T-cell (primary cell): ENCODE results near the gene MPZL3. TPM values are rescaled to one million over a fixed set of nuclear protein-coding genes. Genes with fewer than 3 reads are reported as not detected.

Source experiments
- ATAC-seq, 4 experiments: fragments of 200-7000 bp in 3 of 4; fragments of 150-1000 bp in 1 of 4; cut with Tn5 transposase; replicated peaks in 1 of 4; 1 replicate in 3 of 4; 2 replicates in 1 of 4; pipeline ENCODE4 v1.10.0; 2021; ENCODE audit warnings: moderate library complexity in 3 of 4, mild to moderate bottlenecking in 2 of 4, moderate number of reproducible peaks in 1 of 4
- CTCF ChIA-PET, 2 donors: fragments of 300-600 bp; sonication (Branson Sonifier 250); formaldehyde crosslinking; loops; one replicate each; lab custom pipeline; 2022; ENCODE audit warnings: antibody characterized with exemption in 2 of 2; lab: Charles Lee
- POLR2A ChIA-PET, 2 donors: fragments of 300-600 bp; sonication (Branson Sonifier 250); formaldehyde crosslinking; loops; one replicate each; lab custom pipeline; 2022; ENCODE audit warnings: antibody characterized with exemption in 2 of 2; lab: Charles Lee
- DNase-seq, 35 experiments: peaks; one replicate each; pipeline versions ENCODE4 v3.0.0 to v3.0.0-alpha.2; 2013 to 2023
- H3K27ac ChIP-seq: one replicate; pipeline ENCODE4 v1.5.1; 2013; ENCODE audit warnings: low read length
- H3K27me3 ChIP-seq, 2 experiments: replicated peaks in 1 of 2; 1 replicate in 1 of 2; 2 replicates in 1 of 2; pipeline versions ENCODE4 v1.6.1 to v1.7.0; 2013; ENCODE audit warnings: low read length in 1 of 2, mixed read lengths in 1 of 2; ENCODE audit not compliant: control insufficient read depth in 2 of 2, insufficient read depth in 2 of 2; ENCODE audit errors: extremely low read depth in 1 of 2
- H3K36me3 ChIP-seq, 2 donors: 1 replicate in 1 of 2; 2 replicates in 1 of 2; pipeline versions ENCODE4 v1.6.1 to v1.7.0; 2013; ENCODE audit warnings: low read length in 1 of 2; ENCODE audit not compliant: control insufficient read depth in 2 of 2, insufficient read depth in 1 of 2; ENCODE audit errors: extremely low read depth in 1 of 2
- H3K4me1 ChIP-seq, 2 experiments: 1 replicate in 1 of 2; 2 replicates in 1 of 2; pipeline versions ENCODE4 v1.6.1 to v1.7.0; 2013; ENCODE audit warnings: low read length in 2 of 2, mixed read lengths in 1 of 2; ENCODE audit not compliant: insufficient read depth in 2 of 2, control insufficient read depth in 1 of 2; ENCODE audit errors: extremely low read depth in 1 of 2
- H3K4me3 ChIP-seq, 2 donors: 1 replicate in 1 of 2; 2 replicates in 1 of 2; pipeline versions ENCODE4 v1.5.1 to v1.7.0; 2013; ENCODE audit warnings: mild to moderate bottlenecking in 2 of 2, low read length in 1 of 2, moderate library complexity in 1 of 2; ENCODE audit not compliant: control insufficient read depth in 1 of 2; ENCODE audit errors: extremely low read depth in 1 of 2
- H3K9me3 ChIP-seq: 2 replicates; pipeline ENCODE4 v1.7.0; 2013
- H3K27ac Mint-ChIP-seq, 2 donors: one replicate each; pipeline ENCODE4 v1.8.0; 2020 to 2021; ENCODE audit warnings: mild to moderate bottlenecking in 2 of 2, mixed read lengths in 2 of 2
- H3K27me3 Mint-ChIP-seq, 2 donors: one replicate each; pipeline ENCODE4 v1.8.0; 2021 to 2022; ENCODE audit warnings: mixed read lengths in 2 of 2
- H3K36me3 Mint-ChIP-seq: one replicate; pipeline ENCODE4 v1.8.0; 2021; ENCODE audit warnings: mixed read lengths
- H3K4me1 Mint-ChIP-seq, 3 donors: one replicate each; pipeline ENCODE4 v1.8.0; 2020 to 2022; ENCODE audit warnings: mixed read lengths in 3 of 3, mild to moderate bottlenecking in 1 of 3
- H3K4me3 Mint-ChIP-seq, 3 donors: one replicate each; pipeline ENCODE4 v1.8.0; 2020 to 2022; ENCODE audit warnings: mild to moderate bottlenecking in 3 of 3, mixed read lengths in 3 of 3, moderate library complexity in 3 of 3
- H3K9me3 Mint-ChIP-seq, 3 donors: one replicate each; pipeline ENCODE4 v1.8.0; 2020 to 2022; ENCODE audit warnings: mixed read lengths in 3 of 3
- WGBS: methylation state at CpG from one replicate; pipeline ENCODE4 v1.1.5; 2013; ENCODE audit warnings: missing lambda C conversion rate; ENCODE audit not compliant: insufficient coverage; 5-methylcytosine and 5-hydroxymethylcytosine counted together
- total RNA-seq, 35 experiments: library from RNA in 6 of 35; stranded (reverse) in 6 of 35; fragments of 120-200 nt in 1 of 35; gene quantifications; one replicate each; pipeline versions ENCODE4 v1.2.1 to v1.2.4 and lab custom pipeline; 2013 to 2026

MPZL3 gene
- total RNA-seq, 5 donors from 2014 or later (not counting 1 experiment from before 2014, with no cell fraction given) = 9.8 to 25.2 (median 16.5) TPM

DNA sequence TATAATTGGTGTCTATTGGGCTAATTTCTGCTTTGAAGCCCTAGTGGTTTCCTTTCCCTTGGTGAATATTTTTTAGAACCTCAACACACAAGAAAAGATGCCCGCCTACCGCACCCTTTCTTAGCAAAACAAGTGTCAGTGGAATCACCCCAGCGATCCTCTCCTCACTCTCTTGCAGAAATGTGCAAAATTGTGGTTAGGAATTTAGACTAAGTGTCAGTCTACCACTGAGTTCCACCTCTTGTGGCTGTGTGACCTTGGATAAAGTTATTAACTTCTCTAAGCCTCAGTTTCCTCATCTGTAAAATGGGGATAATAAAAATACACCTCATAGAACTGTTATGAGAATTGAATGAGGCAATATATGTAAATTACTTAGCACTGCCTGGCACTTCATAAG lies 22.1 kb downstream of the MPZL3 start:
- Mint-ChIP-seq H3K4me1 (peaks cover 0 to 30% (median 7%) of the 10 kb centered on the region in 3 donors), H3K36me3 (peaks cover 46% of the 10 kb centered on the region), H3K27me3 (no peaks in the 10 kb centered on the region), H3K4me3 (no peak overlapping the region), H3K27ac (no peak overlapping the region), H3K9me3 (no peaks in the 10 kb centered on the region)
- peak in 32 of 35 experiments; percentile 24 to 75 (median 56) for DNase-seq
- ATAC-seq = peak; percentile 30 to 59 (median 48)
- peaks cover 0 to 38% of the 10 kb centered on the region in 2 donors for H3K36me3 ChIP-seq
- no peaks in the 10 kb centered on the region for H3K9me3 ChIP-seq
- H3K4me3 ChIP-seq = no peak overlapping the region
- POLR2A ChIA-PET = interaction anchor here in 1 of 2 donors (0.7 to 2.3 kb wide), 3 partner anchors 10 to 178 kb away, joined by 6 to 7 read pairs (median 6); partner anchors contain the start of gene MPZL3
- H3K4me1 ChIP-seq = peaks cover 50 to 52% of the 10 kb centered on the region in 2 experiments
- peak overlapping the region; percentile 84 for H3K27ac ChIP-seq
- no CpG with 5 or more reads among the region's 3 CpGs for WGBS
- CTCF ChIA-PET = interaction anchor here in 1 of 2 donors (1.7 kb wide), 1 partner anchor 32 kb away, joined by 4 read pairs; no protein-coding TSS in a partner anchor
- no peaks in the 10 kb centered on the region for H3K27me3 ChIP-seq

DNA sequence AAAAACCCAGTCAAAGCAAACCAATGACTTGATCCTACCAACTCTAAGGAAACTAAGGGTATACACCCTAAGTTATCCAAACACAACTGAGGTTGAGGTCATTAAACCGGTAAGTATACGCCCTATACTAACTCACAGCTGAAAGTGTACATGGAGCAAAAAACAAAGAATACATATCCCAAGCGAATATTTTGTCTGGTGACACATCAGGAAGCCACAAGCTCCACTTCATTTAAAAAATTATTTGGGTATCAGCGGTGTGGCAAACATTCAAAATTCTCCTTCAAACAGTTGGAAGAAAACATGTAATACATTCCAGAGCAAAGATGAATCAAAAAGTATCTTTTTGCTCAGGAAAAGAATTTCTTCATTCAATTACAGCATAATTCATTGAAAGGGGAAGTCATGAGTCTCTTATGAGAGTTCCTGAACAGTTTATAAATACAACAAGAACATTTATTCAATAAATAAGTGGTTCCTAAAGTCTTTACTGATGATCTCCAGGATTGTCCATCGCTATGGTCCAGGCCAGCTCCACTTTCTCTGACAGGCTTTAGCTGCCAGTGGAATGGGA lies 22.8 kb downstream of the MPZL3 start:
- no peaks in the 10 kb centered on the region for H3K27me3 ChIP-seq
- 64% methylated on average over 3 of the region's 5 CpGs for WGBS
- H3K4me3 ChIP-seq = no peak overlapping the region
- Mint-ChIP-seq H3K27ac (no peak overlapping the region), H3K4me1 (peaks cover 0 to 34% (median 15%) of the 10 kb centered on the region in 3 donors), H3K4me3 (peak overlapping the region in 2 of 3 donors; percentile 2 to 26), H3K27me3 (no peaks in the 10 kb centered on the region), H3K36me3 (peaks cover 41% of the 10 kb centered on the region), H3K9me3 (no peaks in the 10 kb centered on the region)
- ATAC-seq (no peak), DNase-seq (no peak)
- peaks cover 53 to 57% of the 10 kb centered on the region in 2 experiments for H3K4me1 ChIP-seq
- H3K9me3 ChIP-seq = no peaks in the 10 kb centered on the region
- CTCF ChIA-PET = interaction anchor here (0.5 to 1.7 kb wide), 3 partner anchors 31 to 124 kb away, joined by 3 to 4 read pairs (median 4); partner anchors contain the start of gene SCN2B (in 1 of the 2)
- H3K36me3 ChIP-seq = peaks cover 0 to 32% of the 10 kb centered on the region in 2 donors
- H3K27ac ChIP-seq = peak overlapping the region; percentile 84
- POLR2A ChIA-PET = interaction anchor here (0.6 to 2.3 kb wide), 4 partner anchors 10 to 255 kb away, joined by 6 to 7 read pairs (median 6); partner anchors contain the start of gene MPZL3 (in 1 of the 2)

DNA sequence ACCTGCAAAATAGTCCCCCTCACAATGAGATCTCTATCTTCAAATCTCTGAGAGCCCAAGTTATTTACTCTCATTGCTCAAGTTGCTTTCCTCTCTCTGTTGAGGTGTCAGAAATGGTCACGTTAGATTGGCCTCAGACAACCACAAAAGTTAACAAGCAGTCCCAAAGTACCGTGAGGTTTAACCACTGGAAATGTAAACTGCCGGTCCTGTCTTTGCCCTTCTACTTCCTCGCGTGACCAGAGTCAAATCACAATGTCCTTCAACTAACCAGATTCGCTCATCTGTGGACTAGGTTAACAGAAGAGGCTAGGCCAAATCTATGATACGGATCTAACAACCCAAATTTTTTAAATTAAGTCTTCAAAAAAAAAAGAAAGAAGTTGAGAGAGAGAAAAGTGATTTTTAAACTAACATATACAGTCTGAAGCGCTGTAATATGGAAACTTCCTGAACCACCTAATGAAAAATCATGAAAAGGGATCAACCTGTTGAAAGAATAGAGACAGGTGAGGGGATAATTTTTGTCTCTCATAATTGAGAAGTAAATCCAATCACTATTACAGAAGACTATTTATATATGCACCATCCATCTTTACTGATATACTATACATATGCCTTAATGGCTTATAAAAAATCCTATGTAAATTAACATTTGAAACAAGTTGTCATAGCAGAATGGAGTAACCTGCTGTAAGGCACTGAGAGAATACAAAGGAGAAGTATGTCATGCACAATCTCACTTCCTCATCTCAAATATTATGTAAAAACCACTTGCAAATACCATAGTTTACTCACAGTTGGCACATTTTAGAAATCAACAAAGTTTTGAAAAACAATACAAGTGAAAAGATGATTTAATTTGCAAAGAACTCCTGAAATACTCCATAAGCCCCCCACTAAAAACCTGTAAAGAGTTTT lies 24.0 kb downstream of the MPZL3 start:
- WGBS = 0% methylated on average over 1 of the region's 8 CpGs
- H3K9me3 Mint-ChIP-seq = no peaks in the 10 kb centered on the region
- ChIA-PET POLR2A (interaction anchor here (0.7 to 1.0 kb wide), 3 partner anchors 16 to 118 kb away, joined by 4 to 5 read pairs (median 5); no protein-coding TSS in a partner anchor), CTCF (no interaction called here)
- no peaks in the 10 kb centered on the region for H3K27me3 Mint-ChIP-seq
- H3K36me3 Mint-ChIP-seq = peaks cover 30% of the 10 kb centered on the region
- peak in 5 of 35 experiments; percentile 13 to 68 (median 31) for DNase-seq
- no peak overlapping the region for H3K4me3 ChIP-seq
- H3K9me3 ChIP-seq = no peaks in the 10 kb centered on the region
- no peaks in the 10 kb centered on the region for H3K27me3 ChIP-seq
- H3K27ac Mint-ChIP-seq = no peak overlapping the region
- peaks cover 0 to 21% of the 10 kb centered on the region in 2 donors for H3K36me3 ChIP-seq
- peak overlapping the region; percentile 84 for H3K27ac ChIP-seq
- H3K4me3 Mint-ChIP-seq = peak overlapping the region in 2 of 3 donors; percentile 10 to 49
- peaks cover 6 to 30% (median 27%) of the 10 kb centered on the region in 3 donors for H3K4me1 Mint-ChIP-seq
- ATAC-seq = no peak
- peaks cover 57 to 62% of the 10 kb centered on the region in 2 experiments for H3K4me1 ChIP-seq

DNA sequence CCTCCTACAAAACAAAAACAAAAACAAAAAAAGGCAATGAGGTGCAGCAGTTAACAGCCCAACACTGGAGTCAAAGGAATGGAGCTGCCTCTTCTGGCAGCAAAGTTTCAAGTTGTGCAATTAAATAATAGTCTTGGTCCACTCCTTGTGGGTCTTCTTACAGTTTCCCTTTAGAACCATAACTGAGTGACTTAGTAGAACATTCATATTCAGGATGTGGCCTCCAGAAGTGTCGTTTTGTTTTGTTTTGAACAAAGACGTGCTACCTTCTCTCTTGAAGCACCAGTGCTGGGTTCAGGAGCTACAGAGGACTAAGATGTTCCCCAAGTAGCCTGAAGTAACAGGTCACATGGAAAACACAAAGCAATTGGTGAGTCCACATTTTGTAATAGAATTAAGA lies 25.4 kb downstream of the MPZL3 start:
- H3K27ac ChIP-seq = peak overlapping the region; percentile 84
- H3K27me3 Mint-ChIP-seq = no peaks in the 10 kb centered on the region
- H3K9me3 Mint-ChIP-seq = no peaks in the 10 kb centered on the region
- peaks cover 70 to 71% of the 10 kb centered on the region in 2 experiments for H3K4me1 ChIP-seq
- H3K9me3 ChIP-seq = no peaks in the 10 kb centered on the region
- no peak overlapping the region for H3K27ac Mint-ChIP-seq
- H3K36me3 Mint-ChIP-seq = peaks cover 23% of the 10 kb centered on the region
- CTCF ChIA-PET = interaction anchor here (0.6 to 0.8 kb wide), 4 partner anchors 25 to 412 kb away, joined by 3 to 8 read pairs (median 4); partner anchors contain the start of gene MPZL3 (in 1 of the 2)
- POLR2A ChIA-PET = interaction anchor here (0.6 to 1.0 kb wide), 9 partner anchors 24 to 1013 kb away, joined by 3 to 8 read pairs (median 5); partner anchors contain the start of genes KMT2A (in 1 of the 2) and MPZL3 (in 1 of the 2)
- H3K4me1 Mint-ChIP-seq = peaks cover 19 to 40% (median 34%) of the 10 kb centered on the region in 3 donors
- no peak for DNase-seq
- H3K36me3 ChIP-seq = peaks cover 0 to 8% of the 10 kb centered on the region in 2 donors
- no peaks in the 10 kb centered on the region for H3K27me3 ChIP-seq
- H3K4me3 ChIP-seq = no peak overlapping the region
- WGBS = 0% methylated on average over 1 of the region's 2 CpGs
- peak overlapping the region in 2 of 3 donors; percentile 25 to 53 for H3K4me3 Mint-ChIP-seq
- peak in 1 of 4 experiments; percentile 8 for ATAC-seq

DNA sequence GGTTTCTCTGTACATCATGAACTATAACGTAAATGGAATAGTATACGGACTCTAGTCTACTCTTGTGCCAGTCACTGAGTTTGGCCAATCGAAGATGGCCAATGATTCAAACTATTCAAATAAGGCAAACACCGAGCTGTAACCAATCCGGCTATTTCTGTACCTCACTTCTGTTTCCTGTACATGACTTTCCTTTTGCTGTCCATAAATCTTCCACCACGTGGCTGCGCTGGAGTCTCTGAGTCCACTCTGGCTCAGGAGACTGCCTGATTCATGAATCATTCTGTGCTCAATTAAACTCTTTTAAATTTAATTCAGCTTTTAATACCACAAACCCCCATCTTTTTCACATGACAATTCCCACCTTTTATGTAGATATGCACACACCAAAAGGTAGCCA lies 25.9 kb downstream of the MPZL3 start:
- H3K4me3 ChIP-seq = no peak overlapping the region
- peak overlapping the region; percentile 84 for H3K27ac ChIP-seq
- WGBS = 55% methylated on average over 7 of the region's 7 CpGs
- peaks cover 73 to 75% of the 10 kb centered on the region in 2 experiments for H3K4me1 ChIP-seq
- H3K36me3 Mint-ChIP-seq = peaks cover 23% of the 10 kb centered on the region
- ChIA-PET CTCF (interaction anchor here in 1 of 2 donors (0.8 kb wide), 1 partner anchor 25 kb away, joined by 4 read pairs; the partner anchor contains the start of gene MPZL3), POLR2A (interaction anchor here (0.5 to 1.1 kb wide), 4 partner anchors 13 to 60 kb away, joined by 3 to 6 read pairs (median 4); no protein-coding TSS in a partner anchor)
- H3K4me1 Mint-ChIP-seq = peaks cover 24 to 44% (median 39%) of the 10 kb centered on the region in 3 donors
- no peak for ATAC-seq
- H3K4me3 Mint-ChIP-seq = peak overlapping the region in 2 of 3 donors; percentile 14 to 53
- H3K27me3 Mint-ChIP-seq = no peaks in the 10 kb centered on the region
- H3K36me3 ChIP-seq = peaks cover 0 to 4% of the 10 kb centered on the region in 2 donors
- H3K9me3 Mint-ChIP-seq = no peaks in the 10 kb centered on the region
- H3K27ac Mint-ChIP-seq = no peak overlapping the region
- no peak for DNase-seq
- H3K9me3 ChIP-seq = no peaks in the 10 kb centered on the region
- no peaks in the 10 kb centered on the region for H3K27me3 ChIP-seq
